Measurements from ENCODE around the gene CATSPERE.

The CATSPERE gene

GRCh38 chr1:244552336-244552735 is 91.3 kb downstream of the CATSPERE start:
- TF ChIP-seq POU6F1 (CRISPR knock-in tag; IDR thresholded peaks at IDR 0.05; ENCODE audit: borderline replicate concordance, low read depth) = no peak
- no peak for TF ChIP-seq CSRNP3 (CRISPR knock-in tag; IDR thresholded peaks at IDR 0.05)
- no peak for TF ChIP-seq ZFP3 (CRISPR knock-in tag; IDR thresholded peaks at IDR 0.05)
- no peak for TF ChIP-seq TSHZ2 (CRISPR knock-in tag; IDR thresholded peaks at IDR 0.05)
- no peak for TF ChIP-seq GLIS3 (CRISPR knock-in tag; IDR thresholded peaks at IDR 0.05)
- no peak for TF ChIP-seq ZNF565 (CRISPR knock-in tag; conservative IDR thresholded peaks at IDR 0.05; ENCODE audit: low read depth)
- no peak for TF ChIP-seq ZC3H10 (CRISPR knock-in tag; IDR thresholded peaks at IDR 0.05)
- TF ChIP-seq ZFP30 (CRISPR knock-in tag; IDR thresholded peaks at IDR 0.05) = no peak
- TF ChIP-seq ESRRG (CRISPR knock-in tag; IDR thresholded peaks at IDR 0.05) = no peak
- no peak for TF ChIP-seq ZNF70 (CRISPR knock-in tag; IDR thresholded peaks at IDR 0.05)
- TF ChIP-seq OSR1 (CRISPR knock-in tag; IDR thresholded peaks at IDR 0.05) = no peak
- no peak for TF ChIP-seq ISL1 (CRISPR knock-in tag; IDR thresholded peaks at IDR 0.05)
- no peak for TF ChIP-seq SNAI2 (CRISPR knock-in tag; IDR thresholded peaks at IDR 0.05)
- TF ChIP-seq BACH2 (CRISPR knock-in tag; IDR thresholded peaks at IDR 0.05; ENCODE audit: borderline replicate concordance) = no peak
- no peak for ATAC-seq

- no peak for ATAC-seq
- TF ChIP-seq PATZ1 (CRISPR knock-in tag; IDR thresholded peaks at IDR 0.05; ENCODE audit: borderline replicate concordance) = no peak
- TF ChIP-seq PPARA (CRISPR knock-in tag; IDR thresholded peaks at IDR 0.05; ENCODE audit: borderline replicate concordance) = no peak
- no peak for TF ChIP-seq TSHZ2 (CRISPR knock-in tag; IDR thresholded peaks at IDR 0.05)
- TF ChIP-seq TCF4 (CRISPR knock-in tag; IDR thresholded peaks at IDR 0.05; ENCODE audit: borderline replicate concordance) = no peak
- TF ChIP-seq TOX (CRISPR knock-in tag; IDR thresholded peaks at IDR 0.05; ENCODE audit: borderline replicate concordance) = no peak
- TF ChIP-seq ESRRG (CRISPR knock-in tag; IDR thresholded peaks at IDR 0.05) = no peak
- TF ChIP-seq CREB5 (CRISPR knock-in tag; IDR thresholded peaks at IDR 0.05; ENCODE audit: low read depth) = no peak
- TF ChIP-seq RARB (CRISPR knock-in tag; IDR thresholded peaks at IDR 0.05) = no peak
- TF ChIP-seq GLIS3 (CRISPR knock-in tag; IDR thresholded peaks at IDR 0.05) = no peak
Observed at GRCh38 chr1:244556263-244556662, 95.2 kb downstream of the CATSPERE start.

Measured in SK-N-SH treated with all-trans-retinoic acid at 6 μM for 48 hours (cell line).